PC-9 (cell line): ENCODE results near the gene LRIF1. TPM values are rescaled to one million over a fixed set of nuclear protein-coding genes. Genes with fewer than 3 reads are reported as not detected.

Experiments used
- BruUV-seq: library from RNA; stranded (reverse); fragments of 400-500 nt; replicated peaks from 2 replicates; lab custom pipeline; 2021; lab: Mats Ljungman, UMichigan
- CTCF ChIA-PET: fragments of 300-600 bp; sonication (Branson Sonifier 250); formaldehyde crosslinking; loops from one replicate; lab custom pipeline; 2022; ENCODE audit warnings: antibody characterized with exemption; lab: Charles Lee
- POLR2A ChIA-PET: fragments of 300-600 bp; sonication (Branson Sonifier 250); formaldehyde crosslinking; loops from one replicate; lab custom pipeline; 2022; ENCODE audit warnings: antibody characterized with exemption; ENCODE audit not compliant: unreplicated experiment; lab: Charles Lee
- DNase-seq, 2 experiments: peaks; one replicate each; pipeline versions ENCODE4 v3.0.0 to v3.0.0-alpha.2; 2015 to 2022; ENCODE audit warnings: mixed read lengths in 1 of 2
- H2AFZ ChIP-seq: fragments of 200-600 bp; sonication (generic); 2 replicates; pipeline ENCODE4 v1.8.1; 2017; ENCODE audit warnings: antibody characterized with exemption
- H3F3A ChIP-seq: fragments of 200-600 bp; sonication (generic); 2 replicates; pipeline ENCODE4 v1.8.1; 2017; ENCODE audit warnings: antibody characterized with exemption, mild to moderate bottlenecking, low read depth; ENCODE audit not compliant: insufficient read depth
- H3K27ac ChIP-seq: fragments of 200-600 bp; sonication (generic); 2 replicates; pipeline ENCODE4 v1.6.1; 2016; ENCODE audit warnings: mixed run types
- H3K27me3 ChIP-seq: fragments of 200-600 bp; sonication (generic); 2 replicates; pipeline ENCODE4 v1.6.1; 2016; ENCODE audit warnings: low read depth, mixed run types; ENCODE audit not compliant: insufficient read depth
- H3K36me3 ChIP-seq: fragments of 200-600 bp; sonication (generic); 2 replicates; pipeline ENCODE4 v1.6.1; 2016; ENCODE audit warnings: low read depth, mixed run types
- H3K4me1 ChIP-seq: fragments of 200-600 bp; sonication (generic); replicated peaks from 2 replicates; pipeline ENCODE4 v1.6.1; 2016; ENCODE audit warnings: mixed run types; ENCODE audit not compliant: insufficient read depth
- H3K4me2 ChIP-seq: fragments of 200-600 bp; sonication (generic); 2 replicates; pipeline ENCODE4 v1.6.1; 2017; ENCODE audit warnings: mixed run types
- H3K4me3 ChIP-seq: fragments of 200-600 bp; sonication (generic); 2 replicates; pipeline ENCODE4 v1.6.1; 2016; ENCODE audit warnings: mixed run types
- H3K79me2 ChIP-seq: fragments of 200-600 bp; sonication (generic); 2 replicates; pipeline ENCODE4 v1.6.1; 2017; ENCODE audit warnings: low read depth, mixed run types
- H3K9me2 ChIP-seq: fragments of 200-600 bp; sonication (generic); 2 replicates; pipeline ENCODE4 v1.8.1; 2017; ENCODE audit warnings: mild to moderate bottlenecking; ENCODE audit not compliant: insufficient read depth
- H3K9me3 ChIP-seq: fragments of 200-600 bp; sonication (generic); 2 replicates; pipeline ENCODE4 v1.8.1; 2016; ENCODE audit warnings: low read depth; ENCODE audit not compliant: insufficient read depth
- H4K20me1 ChIP-seq: fragments of 200-600 bp; sonication (generic); 2 replicates; pipeline ENCODE4 v1.8.1; 2017; ENCODE audit not compliant: insufficient read depth
- EZH2 ChIP-seq: fragments of 200-600 bp; sonication (generic); IDR thresholded peaks from 2 replicates; pipeline ENCODE4 v1.8.0; 2017; ENCODE audit warnings: antibody characterized with exemption, low read depth
- intact Hi-C: fragments of 100-400 bp; cut with micrococcal nuclease; formaldehyde crosslinking; loops from one replicate; pipeline ENCODE4 v1.10.0; 2022; ENCODE audit not compliant: unreplicated experiment
- total RNA-seq: library from RNA; stranded (reverse); gene quantifications from 2 replicates; pipeline ENCODE4 v1.2.3, GENCODE V29; 2021
- TF ChIP-seq, protein P1 (sequence below): fragments of 200-600 bp; sonication (generic); conservative IDR thresholded peaks from 2 replicates; pipeline ENCODE4 v1.6.1; 2017; ENCODE audit warnings: mixed run types, antibody characterized with exemption, mild to moderate bottlenecking, moderate library complexity

LRIF1 gene
- total RNA-seq, 1 experiment from 2014 or later: 13.5 TPM

DNA sequence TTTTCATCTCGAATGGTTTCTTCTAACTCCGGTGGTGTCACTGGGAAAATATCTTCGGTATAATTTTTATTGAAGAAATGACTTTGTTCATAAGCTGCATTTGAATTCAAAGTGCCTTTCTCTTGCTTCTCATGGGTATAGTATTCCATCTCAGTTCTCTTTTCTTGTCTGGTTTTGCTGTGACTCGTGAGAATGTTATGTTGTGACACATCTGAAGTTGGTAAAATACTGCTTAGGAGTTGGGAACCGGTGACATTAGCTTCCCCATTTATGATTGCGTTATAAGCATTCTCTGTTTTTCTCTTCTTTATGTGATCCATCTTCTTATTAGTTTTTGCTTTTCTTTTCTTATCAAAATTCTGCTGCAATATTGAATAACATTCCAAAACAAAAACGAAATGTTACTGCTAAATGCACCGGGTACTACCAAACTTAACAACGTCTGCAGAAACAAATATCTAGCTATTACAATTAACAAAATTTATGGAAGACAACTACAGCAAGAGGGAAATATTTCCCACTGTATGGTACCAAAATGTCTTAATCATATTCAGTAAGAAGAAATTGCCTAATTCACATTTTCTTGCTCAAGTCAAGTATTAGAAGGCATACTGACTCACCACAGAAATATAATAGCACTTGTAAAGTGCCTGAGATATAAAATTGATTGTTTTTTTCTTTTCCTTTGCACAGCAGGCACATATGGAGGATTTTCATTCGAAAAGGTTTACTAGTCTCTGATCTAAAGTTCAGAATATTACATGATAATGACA lies 15.5 kb downstream of the LRIF1 start:
- H3K27me3 ChIP-seq: no peaks in the 10 kb centered on the region
- TF ChIP-seq EZH2: no peak
- TF ChIP-seq, protein P1, sequence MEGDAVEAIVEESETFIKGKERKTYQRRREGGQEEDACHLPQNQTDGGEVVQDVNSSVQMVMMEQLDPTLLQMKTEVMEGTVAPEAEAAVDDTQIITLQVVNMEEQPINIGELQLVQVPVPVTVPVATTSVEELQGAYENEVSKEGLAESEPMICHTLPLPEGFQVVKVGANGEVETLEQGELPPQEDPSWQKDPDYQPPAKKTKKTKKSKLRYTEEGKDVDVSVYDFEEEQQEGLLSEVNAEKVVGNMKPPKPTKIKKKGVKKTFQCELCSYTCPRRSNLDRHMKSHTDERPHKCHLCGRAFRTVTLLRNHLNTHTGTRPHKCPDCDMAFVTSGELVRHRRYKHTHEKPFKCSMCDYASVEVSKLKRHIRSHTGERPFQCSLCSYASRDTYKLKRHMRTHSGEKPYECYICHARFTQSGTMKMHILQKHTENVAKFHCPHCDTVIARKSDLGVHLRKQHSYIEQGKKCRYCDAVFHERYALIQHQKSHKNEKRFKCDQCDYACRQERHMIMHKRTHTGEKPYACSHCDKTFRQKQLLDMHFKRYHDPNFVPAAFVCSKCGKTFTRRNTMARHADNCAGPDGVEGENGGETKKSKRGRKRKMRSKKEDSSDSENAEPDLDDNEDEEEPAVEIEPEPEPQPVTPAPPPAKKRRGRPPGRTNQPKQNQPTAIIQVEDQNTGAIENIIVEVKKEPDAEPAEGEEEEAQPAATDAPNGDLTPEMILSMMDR: no peak
- POLR2A ChIA-PET: interaction anchor here (0.5 kb wide), 1 partner anchor 63 kb away, joined by 3 read pairs; no protein-coding TSS in a partner anchor
- H3K9me2 ChIP-seq: no peaks in the 10 kb centered on the region; the same call in 1 of the 2 replicates
- CTCF ChIA-PET: interaction anchor here (0.7 kb wide), 1 partner anchor 1458 kb away, joined by 3 read pairs; no protein-coding TSS in a partner anchor
- peaks cover 48% of the 10 kb centered on the region for H3K36me3 ChIP-seq
- DNase-seq: no peak
- BruUV-seq: no TSS peak
- H3K4me3 ChIP-seq: no peak overlapping the region
- H3K4me2 ChIP-seq: no peak overlapping the region
- no peaks in the 10 kb centered on the region; the same call in 1 of the 2 replicates for H3F3A ChIP-seq
- intact Hi-C loops: no loop called here
- no peaks in the 10 kb centered on the region for H4K20me1 ChIP-seq
- no peak overlapping the region for H2AFZ ChIP-seq
- H3K4me1 ChIP-seq: no peaks in the 10 kb centered on the region
- H3K27ac ChIP-seq: no peak overlapping the region
- 0 out of 2 replicates have a peak, but pooled peaks cover 3% of the 10 kb centered on the region for H3K9me3 ChIP-seq
- H3K79me2 ChIP-seq: no peaks in the 10 kb centered on the region

- Histone ChIP-seq H3K4me2 (no peak overlapping the region), H3K9me2 (no peaks in the 10 kb centered on the region), H3K27ac (no peak overlapping the region), H3K4me1 (no peaks in the 10 kb centered on the region), H3K4me3 (no peak overlapping the region), H3K9me3 (0 out of 2 replicates have a peak, but pooled peaks cover 3% of the 10 kb centered on the region), H3K27me3 (no peaks in the 10 kb centered on the region), H4K20me1 (no peaks in the 10 kb centered on the region), H2AFZ (no peak overlapping the region), H3F3A (no peaks in the 10 kb centered on the region; the same call in 1 of the 2 replicates), H3K36me3 (peaks cover 30% of the 10 kb centered on the region), H3K79me2 (no peaks in the 10 kb centered on the region)
- POLR2A ChIA-PET: no interaction called here
- intact Hi-C loops: no loop called here
- TF ChIP-seq, protein P1: no peak
- no peak for TF ChIP-seq EZH2
- CTCF ChIA-PET: no interaction called here
- BruUV-seq: no TSS peak
- DNase-seq: no peak
These were observed 18.1 kb downstream of the LRIF1 start for GRCh38 chr1:110945626-110946025.

- peaks cover 22% of the 10 kb centered on the region for H3K36me3 ChIP-seq
- no peak for DNase-seq
- H3K4me1 ChIP-seq: no peaks in the 10 kb centered on the region
- no TSS peak for BruUV-seq
- H3K4me3 ChIP-seq: no peak overlapping the region
- 0 out of 2 replicates have a peak, but pooled peaks cover 3% of the 10 kb centered on the region for H3K9me3 ChIP-seq
- TF ChIP-seq, protein P1: no peak
- no peak for TF ChIP-seq EZH2
- H3K4me2 ChIP-seq: no peak overlapping the region
- ChIA-PET POLR2A (interaction anchor here (0.6 kb wide), 2 partner anchors 1401 to 1661 kb away, joined by 3 read pairs; no protein-coding TSS in a partner anchor), CTCF (interaction anchor here (0.6 kb wide), 1 partner anchor 94 kb away, joined by 3 read pairs; no protein-coding TSS in a partner anchor)
- no peaks in the 10 kb centered on the region for H3K9me2 ChIP-seq
- H4K20me1 ChIP-seq: no peaks in the 10 kb centered on the region
- no peaks in the 10 kb centered on the region; the same call in 1 of the 2 replicates for H3F3A ChIP-seq
- no peaks in the 10 kb centered on the region for H3K79me2 ChIP-seq
- intact Hi-C loops: no loop called here
- no peaks in the 10 kb centered on the region for H3K27me3 ChIP-seq
- H2AFZ ChIP-seq: no peak overlapping the region
- no peak overlapping the region for H3K27ac ChIP-seq
These were observed 18.9 kb downstream of the LRIF1 start for GRCh38 chr1:110944806-110945205.
